GM10847 (cell line): Measurements from ENCODE around the gene LACTB.

ENCODE experiments used
- POLR2A ChIP-seq: IDR thresholded peaks from 2 replicates; pipeline ENCODE4 v1.6.1; 2011; ENCODE audit not compliant: insufficient read length; ENCODE audit errors: extremely low read depth

Gene LACTB

GRCh38 chr15:63110428-63111026 lies 11.1 kb upstream of the LACTB start:
- TF ChIP-seq POLR2A: no peak

DNA sequence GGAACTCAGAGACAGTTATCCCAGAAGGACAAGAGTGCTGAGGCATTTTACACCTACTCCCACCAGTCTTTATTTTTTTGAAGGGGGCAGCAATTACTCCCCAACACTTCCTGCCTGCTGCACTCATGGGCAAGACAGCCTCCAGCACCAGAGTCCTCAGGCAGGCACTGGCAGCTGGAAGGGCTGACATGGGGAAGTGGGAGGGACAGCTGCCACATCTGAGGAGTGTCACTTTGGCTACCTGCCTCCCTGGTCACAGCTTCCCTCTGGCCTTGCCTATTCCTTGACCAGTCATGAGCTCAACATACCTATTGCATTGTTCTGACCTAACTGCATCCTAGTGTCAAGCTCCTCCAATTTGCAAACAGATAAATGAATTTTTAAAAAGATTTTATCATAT lies 10.2 kb upstream of the LACTB start:
- TF ChIP-seq POLR2A: no peak

DNA sequence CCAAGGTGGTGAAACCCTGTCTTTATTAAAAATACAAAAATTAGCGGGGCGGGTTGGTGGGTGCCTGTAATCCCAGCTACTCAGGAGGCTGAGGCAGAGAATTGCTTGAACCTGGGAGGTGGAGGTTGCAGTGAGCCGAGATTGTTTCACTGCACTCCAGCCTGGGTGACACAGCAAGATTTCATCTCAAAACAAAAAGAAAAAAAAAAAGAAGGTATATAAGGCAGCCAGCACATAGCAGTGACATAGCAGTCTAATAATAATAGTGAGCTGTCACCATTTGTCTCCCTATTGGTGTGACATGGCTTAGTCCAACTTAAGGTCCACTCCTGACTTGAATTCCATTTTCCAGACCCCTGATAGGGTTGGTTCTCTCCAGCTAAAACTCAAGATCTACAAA lies 8.8 kb upstream of the LACTB start:
- no peak for TF ChIP-seq POLR2A

- no peak for TF ChIP-seq POLR2A
Measured at GRCh38 chr15:63114465-63114864, 7.2 kb upstream of the LACTB start.

- no peak for TF ChIP-seq POLR2A
Measured at GRCh38 chr15:63118854-63119253, 2.8 kb upstream of the LACTB start.

DNA sequence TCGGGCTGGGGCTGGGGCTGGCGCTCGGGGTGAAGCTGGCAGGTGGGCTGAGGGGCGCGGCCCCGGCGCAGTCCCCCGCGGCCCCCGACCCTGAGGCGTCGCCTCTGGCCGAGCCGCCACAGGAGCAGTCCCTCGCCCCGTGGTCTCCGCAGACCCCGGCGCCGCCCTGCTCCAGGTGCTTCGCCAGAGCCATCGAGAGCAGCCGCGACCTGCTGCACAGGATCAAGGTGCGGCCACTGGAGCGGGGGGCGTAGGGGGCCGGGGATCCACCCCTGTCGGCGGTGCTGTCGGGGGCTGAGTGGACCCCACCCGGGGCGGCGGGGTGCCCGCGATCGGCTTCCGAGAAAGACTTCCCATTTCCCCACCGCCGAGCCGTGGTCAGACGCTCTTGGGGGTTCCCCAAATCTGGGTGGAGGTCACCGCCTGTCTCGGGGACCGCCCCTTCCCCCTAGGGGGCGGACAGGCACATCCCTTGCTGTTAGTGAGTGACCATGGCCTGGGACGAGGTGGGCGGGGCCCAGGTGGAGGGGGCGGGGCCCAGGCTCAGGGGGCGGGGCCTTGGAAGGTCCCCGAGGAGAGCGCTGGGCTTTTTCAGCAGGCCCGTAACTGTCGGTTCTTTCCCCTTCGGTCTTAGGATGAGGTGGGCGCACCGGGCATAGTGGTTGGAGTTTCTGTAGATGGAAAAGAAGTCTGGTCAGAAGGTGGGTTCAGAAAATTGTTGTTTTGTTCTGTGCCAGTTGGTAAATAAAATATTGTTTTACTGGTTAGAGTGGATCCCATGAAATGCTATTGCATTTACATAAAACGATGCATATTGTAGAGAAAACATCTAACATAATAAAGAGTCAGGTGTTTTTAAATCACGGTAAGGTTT lies 578 bp downstream of the LACTB start:
- peak; percentile 13 for TF ChIP-seq POLR2A

- no peak for TF ChIP-seq POLR2A
Measured at GRCh38 chr15:63124506-63124905, 2.8 kb downstream of the LACTB start.

- no peak for TF ChIP-seq POLR2A
Measured at GRCh38 chr15:63126726-63127125, 5.1 kb downstream of the LACTB start.

DNA sequence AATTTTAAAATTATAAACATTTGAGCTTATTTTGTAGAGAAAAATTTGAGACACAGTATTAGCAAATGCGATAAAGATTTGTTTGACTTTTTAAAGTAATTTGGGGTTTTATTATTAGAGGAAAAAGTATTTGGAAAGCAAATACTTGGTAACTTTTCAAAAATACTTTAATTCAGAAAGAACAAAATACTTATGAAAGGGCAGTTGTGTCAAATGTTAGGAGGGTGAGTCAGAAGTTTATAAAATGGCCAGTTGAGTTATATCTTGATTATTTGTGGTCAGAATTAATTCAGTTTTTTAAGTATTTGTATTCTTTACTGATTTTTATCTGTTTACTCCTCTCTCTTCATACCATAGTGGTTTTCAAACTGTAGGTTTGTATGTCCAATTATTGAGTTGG lies 12.1 kb downstream of the LACTB start:
- TF ChIP-seq POLR2A: no peak

DNA sequence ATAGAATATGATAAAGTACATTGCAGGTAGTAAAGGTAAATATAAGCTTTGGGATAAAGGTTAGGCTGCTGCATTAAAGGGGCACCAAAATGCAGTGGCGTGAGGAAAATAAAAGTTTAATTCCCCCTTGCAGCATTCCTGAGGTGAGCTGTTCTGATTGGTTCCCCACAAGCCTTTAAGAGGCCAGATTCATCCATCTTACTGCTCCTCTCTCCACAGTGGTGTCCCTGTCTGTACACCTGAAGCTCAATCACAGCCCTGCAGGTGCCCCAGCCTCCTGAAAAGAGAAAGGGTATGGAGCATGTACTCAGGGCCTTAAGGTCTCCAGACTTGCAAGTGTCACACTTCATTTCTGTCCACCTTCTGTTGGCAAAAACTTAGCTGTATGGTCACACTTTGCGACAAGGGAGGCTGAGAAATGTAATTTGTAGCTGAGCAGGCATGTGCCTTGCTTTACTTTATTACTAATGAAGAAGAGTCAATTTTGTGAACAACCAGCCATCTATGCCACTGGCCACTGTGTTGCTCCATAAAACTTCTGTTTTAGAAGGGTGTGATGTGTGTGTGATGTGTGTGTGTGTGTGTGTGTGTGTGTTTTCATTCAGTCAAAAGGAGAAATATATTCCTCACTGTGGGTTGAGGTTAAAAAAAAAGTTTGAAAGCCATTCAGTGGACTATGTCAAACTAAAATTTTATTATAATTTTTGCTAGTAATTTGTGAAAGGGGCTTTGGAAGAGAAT lies 12.8 kb downstream of the LACTB start:
- no peak for TF ChIP-seq POLR2A

GRCh38 chr15:63135281-63135680 lies 13.6 kb downstream of the LACTB start:
- TF ChIP-seq POLR2A: no peak

GRCh38 chr15:63135804-63136203 lies 14.1 kb downstream of the LACTB start:
- no peak for TF ChIP-seq POLR2A

GRCh38 chr15:63136742-63137141 lies 15.1 kb downstream of the LACTB start:
- TF ChIP-seq POLR2A: no peak

- no peak for TF ChIP-seq POLR2A
Measured at GRCh38 chr15:63140936-63141335, 19.3 kb downstream of the LACTB start.

DNA sequence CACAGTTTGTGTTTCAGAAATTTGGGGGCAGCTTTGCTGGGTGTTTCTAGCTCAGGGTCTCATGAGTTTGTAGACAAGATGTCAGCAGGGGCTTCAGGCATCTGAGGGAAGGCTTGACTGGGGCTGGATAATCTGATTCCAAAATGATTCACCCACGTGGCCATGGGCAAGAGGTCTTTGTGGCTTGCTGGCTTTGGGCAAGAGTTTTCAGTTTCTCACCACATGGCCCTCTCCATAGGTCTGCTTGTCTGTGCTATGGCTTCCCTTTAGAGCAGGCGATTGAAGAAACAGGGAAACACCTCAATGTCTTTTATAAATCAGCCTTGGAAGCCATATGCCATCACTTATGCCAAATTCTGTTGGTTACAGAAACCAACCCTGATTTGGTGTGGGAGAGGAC lies 23.8 kb downstream of the LACTB start:
- no peak for TF ChIP-seq POLR2A

GRCh38 chr15:63146684-63147083 lies 25.0 kb downstream of the LACTB start:
- TF ChIP-seq POLR2A: no peak
